Measurements from ENCODE around the gene TAMM41.

TAMM41 gene

DNA sequence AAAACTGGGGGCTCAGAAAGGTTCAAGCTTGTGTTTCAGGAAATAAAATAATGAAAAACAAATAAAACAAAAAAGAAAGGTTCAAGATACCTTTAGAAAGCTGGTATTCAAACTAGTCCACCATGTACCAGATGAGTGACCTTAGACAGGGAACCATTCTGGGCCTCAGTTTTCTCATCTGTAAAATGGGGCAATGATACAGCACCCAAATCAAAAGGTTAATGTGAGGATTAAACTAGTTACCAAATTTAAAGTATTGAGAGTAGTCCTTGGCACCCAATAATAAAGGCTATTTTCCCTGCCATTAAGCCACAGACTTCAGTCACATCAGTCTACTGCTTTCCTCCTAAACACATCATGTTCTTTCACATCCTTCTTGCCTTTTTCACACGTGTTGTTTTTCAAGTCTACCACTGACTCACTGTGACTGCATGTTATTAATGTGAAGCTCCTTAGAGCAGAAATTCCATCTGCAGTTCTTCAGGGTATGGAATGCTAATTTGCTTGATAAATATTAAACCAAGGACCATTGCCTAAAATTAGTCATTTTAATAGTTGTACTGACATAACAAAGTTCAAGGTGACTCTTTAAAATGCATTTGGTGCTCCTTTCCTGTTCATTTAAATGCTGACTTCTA, 19.9 kb downstream of the TAMM41 start:
- no peak for DNase-seq (ENCODE audit: low read depth)
- no peak overlapping the region for H3K4me3 ChIP-seq (ENCODE audit: low read depth, low read length)
- TF ChIP-seq, protein P1, sequence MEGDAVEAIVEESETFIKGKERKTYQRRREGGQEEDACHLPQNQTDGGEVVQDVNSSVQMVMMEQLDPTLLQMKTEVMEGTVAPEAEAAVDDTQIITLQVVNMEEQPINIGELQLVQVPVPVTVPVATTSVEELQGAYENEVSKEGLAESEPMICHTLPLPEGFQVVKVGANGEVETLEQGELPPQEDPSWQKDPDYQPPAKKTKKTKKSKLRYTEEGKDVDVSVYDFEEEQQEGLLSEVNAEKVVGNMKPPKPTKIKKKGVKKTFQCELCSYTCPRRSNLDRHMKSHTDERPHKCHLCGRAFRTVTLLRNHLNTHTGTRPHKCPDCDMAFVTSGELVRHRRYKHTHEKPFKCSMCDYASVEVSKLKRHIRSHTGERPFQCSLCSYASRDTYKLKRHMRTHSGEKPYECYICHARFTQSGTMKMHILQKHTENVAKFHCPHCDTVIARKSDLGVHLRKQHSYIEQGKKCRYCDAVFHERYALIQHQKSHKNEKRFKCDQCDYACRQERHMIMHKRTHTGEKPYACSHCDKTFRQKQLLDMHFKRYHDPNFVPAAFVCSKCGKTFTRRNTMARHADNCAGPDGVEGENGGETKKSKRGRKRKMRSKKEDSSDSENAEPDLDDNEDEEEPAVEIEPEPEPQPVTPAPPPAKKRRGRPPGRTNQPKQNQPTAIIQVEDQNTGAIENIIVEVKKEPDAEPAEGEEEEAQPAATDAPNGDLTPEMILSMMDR (IDR thresholded peaks at IDR 0.05; ENCODE audit: control insufficient read depth, extremely low read depth, insufficient read depth), result no peak

DNA sequence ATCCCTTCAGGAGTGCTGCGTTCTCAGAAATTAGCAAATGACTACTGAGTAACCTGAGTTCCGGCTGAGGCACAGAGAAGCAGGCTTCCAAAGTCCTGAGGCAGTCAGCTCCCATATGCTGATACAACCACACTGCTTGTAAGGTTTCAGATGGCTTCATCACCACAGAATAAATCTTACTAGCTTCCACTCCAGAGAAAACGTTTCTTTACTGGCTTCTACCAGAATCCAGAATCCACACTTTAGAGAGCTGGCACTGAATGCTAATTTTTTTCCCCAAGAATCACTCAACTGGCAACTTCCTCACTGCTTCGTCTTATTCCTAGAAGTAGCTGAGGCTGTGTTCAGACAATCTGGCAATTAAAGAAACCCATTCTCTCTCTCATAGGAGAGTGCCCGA, 21.4 kb downstream of the TAMM41 start:
- no peak overlapping the region for H3K4me3 ChIP-seq (ENCODE audit: low read depth, low read length)
- no peak for DNase-seq (ENCODE audit: low read depth)
- TF ChIP-seq, protein P1 (IDR thresholded peaks at IDR 0.05; ENCODE audit: control insufficient read depth, extremely low read depth, insufficient read depth), result no peak

DNA sequence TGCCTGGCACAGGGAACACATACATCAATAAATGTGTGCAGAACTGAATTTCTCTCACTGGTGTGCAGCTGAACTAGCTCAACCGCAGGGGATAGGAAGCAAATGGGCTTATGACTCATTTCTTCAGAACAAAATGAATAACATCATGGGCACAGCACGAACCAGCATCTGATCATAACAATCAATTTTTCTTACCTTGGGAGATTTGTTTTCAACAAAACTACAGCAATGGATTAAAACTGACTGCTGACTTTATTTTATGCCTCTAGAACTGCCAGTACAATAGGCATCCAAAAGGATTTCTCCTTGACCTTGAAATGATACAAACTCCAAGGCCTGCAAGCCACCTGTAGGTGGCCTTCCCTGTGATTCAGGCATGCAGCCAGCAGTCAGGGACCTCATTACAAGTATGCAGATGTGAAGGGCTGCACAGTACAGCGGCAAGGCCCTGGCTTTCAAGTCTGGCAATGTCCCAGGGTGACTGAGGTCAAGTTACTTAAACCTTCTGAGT, 26.1 kb downstream of the TAMM41 start:
- TF ChIP-seq, protein P1 (IDR thresholded peaks at IDR 0.05; ENCODE audit: control insufficient read depth, extremely low read depth, insufficient read depth), result peak; percentile 11; the same call in 1 of the 2 replicates
- no peak for DNase-seq (ENCODE audit: low read depth)
- H3K4me3 ChIP-seq (ENCODE audit: low read depth, low read length), result no peak overlapping the region

DNA sequence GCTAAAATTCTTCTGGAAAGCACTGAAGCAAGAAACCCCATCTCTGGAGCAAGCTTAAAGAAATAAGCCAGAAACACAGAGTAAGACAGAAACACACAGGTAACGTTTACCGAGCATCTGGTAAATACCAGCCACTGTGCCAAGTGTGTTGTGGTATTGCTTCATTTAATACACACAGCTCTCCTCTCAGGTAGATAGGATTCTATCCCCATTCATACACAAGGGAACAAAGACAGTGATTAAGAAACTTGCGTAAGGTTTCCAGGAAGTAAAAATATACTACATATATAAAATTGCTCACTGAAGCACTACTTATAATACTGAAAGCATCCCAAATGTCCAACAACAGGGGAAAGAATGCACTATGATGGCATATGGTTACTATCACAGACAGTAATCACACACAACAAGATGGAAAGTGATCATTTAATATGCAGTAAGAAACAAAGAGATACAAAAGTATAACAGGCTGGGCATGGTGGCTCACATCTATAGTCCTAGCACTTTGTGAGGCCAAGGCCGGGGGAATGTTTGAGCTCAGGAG, 27.5 kb downstream of the TAMM41 start:
- H3K4me3 ChIP-seq (ENCODE audit: low read depth, low read length), result no peak overlapping the region
- TF ChIP-seq, protein P1 (IDR thresholded peaks at IDR 0.05; ENCODE audit: control insufficient read depth, extremely low read depth, insufficient read depth), result no peak
- DNase-seq (ENCODE audit: low read depth), result no peak

DNA sequence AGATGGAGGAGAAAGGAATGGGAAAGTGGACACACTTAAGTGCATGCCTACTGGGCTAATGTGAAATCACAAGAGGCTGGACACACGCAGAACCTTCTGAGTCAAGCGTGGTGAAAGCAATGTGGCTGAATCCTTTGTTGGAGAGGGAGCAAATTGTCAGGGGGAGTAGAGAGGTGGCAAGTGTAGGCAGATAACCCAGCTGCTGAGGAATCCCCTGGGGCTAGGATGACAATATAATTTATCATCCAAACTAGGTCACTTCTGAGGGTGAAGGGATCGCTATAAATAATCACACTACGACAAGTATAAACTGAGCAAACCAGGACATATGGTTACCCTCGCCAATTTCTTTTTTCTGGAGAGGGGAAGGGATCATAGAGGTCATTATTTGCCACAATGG, 28.7 kb downstream of the TAMM41 start:
- no peak overlapping the region for H3K4me3 ChIP-seq (ENCODE audit: low read depth, low read length)
- TF ChIP-seq, protein P1 (IDR thresholded peaks at IDR 0.05; ENCODE audit: control insufficient read depth, extremely low read depth, insufficient read depth), result no peak
- no peak for DNase-seq (ENCODE audit: low read depth)

DNA sequence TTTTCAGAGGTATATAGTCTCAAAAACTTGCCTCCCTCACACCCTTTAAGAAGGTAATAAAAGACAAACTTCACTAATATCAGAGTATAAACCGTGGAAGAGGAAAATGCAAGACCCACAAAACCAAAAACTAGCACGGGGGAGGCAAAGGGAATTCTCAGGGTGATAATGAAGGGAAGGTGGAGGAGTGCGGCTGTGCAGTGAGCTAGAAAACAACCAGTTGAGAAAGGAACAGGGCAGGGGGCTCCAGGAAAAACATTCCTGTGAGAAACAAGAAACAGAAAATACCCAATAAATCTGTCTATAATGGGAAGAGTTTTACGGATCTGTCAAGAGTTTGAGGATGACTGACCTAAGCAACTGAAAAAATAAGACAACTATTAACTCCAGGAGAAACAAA, 31.6 kb downstream of the TAMM41 start:
- no peak overlapping the region for H3K4me3 ChIP-seq (ENCODE audit: low read depth, low read length)
- no peak for DNase-seq (ENCODE audit: low read depth)
- TF ChIP-seq, protein P1 (IDR thresholded peaks at IDR 0.05; ENCODE audit: control insufficient read depth, extremely low read depth, insufficient read depth), result no peak

DNA sequence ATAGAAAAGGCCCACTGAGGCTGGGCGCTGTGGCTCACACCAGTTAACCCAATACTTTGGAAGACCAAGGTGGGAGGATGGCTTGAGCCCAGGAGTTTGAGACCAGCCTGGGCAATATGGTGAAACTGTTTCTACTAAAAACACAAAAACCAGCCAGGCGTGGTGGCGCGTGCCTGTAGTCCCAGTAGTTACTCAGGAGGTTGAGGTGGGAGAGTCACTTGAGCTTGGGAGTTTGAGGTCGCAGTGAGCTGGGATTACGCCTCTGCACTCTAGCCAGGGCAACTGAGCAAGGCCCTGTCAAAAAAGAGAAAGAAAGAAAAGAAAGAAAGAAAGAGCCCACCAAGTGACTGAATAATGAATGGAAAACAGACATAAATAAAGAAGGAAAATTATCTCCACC, 32.0 kb downstream of the TAMM41 start:
- no peak overlapping the region for H3K4me3 ChIP-seq (ENCODE audit: low read depth, low read length)
- TF ChIP-seq, protein P1 (IDR thresholded peaks at IDR 0.05; ENCODE audit: control insufficient read depth, extremely low read depth, insufficient read depth), result no peak
- no peak for DNase-seq (ENCODE audit: low read depth)

Data from LNCaP clone FGC (cell line).